ENCODE results near the gene MAT2B.

- TF ChIP-seq, protein P1, sequence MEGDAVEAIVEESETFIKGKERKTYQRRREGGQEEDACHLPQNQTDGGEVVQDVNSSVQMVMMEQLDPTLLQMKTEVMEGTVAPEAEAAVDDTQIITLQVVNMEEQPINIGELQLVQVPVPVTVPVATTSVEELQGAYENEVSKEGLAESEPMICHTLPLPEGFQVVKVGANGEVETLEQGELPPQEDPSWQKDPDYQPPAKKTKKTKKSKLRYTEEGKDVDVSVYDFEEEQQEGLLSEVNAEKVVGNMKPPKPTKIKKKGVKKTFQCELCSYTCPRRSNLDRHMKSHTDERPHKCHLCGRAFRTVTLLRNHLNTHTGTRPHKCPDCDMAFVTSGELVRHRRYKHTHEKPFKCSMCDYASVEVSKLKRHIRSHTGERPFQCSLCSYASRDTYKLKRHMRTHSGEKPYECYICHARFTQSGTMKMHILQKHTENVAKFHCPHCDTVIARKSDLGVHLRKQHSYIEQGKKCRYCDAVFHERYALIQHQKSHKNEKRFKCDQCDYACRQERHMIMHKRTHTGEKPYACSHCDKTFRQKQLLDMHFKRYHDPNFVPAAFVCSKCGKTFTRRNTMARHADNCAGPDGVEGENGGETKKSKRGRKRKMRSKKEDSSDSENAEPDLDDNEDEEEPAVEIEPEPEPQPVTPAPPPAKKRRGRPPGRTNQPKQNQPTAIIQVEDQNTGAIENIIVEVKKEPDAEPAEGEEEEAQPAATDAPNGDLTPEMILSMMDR (IDR thresholded peaks at IDR 0.05), result no peak
- no peak for TF ChIP-seq EP300 (IDR thresholded peaks at IDR 0.05)
These were observed 25.9 kb downstream of the MAT2B start for GRCh38 chr5:163531272-163531671.
